GM23338 (cell line): ENCODE measurements around the gene ZMYND19.

ENCODE experiments used
- EZH2phosphoT487 ChIP-seq: fragments of 200-600 bp; sonication (generic); IDR thresholded peaks from one replicate; pipeline ENCODE4 v1.8.1; 2018; ENCODE audit warnings: antibody characterized with exemption; ENCODE audit not compliant: unreplicated experiment
- ZNF331 ChIP-seq: fragments of 250-450 bp; sonication (Bioruptor Pico); IDR thresholded peaks from 2 replicates; pipeline ENCODE4 v1.5.0; 2020; ENCODE audit warnings: low read depth, mild to moderate bottlenecking, moderate library complexity

DNA sequence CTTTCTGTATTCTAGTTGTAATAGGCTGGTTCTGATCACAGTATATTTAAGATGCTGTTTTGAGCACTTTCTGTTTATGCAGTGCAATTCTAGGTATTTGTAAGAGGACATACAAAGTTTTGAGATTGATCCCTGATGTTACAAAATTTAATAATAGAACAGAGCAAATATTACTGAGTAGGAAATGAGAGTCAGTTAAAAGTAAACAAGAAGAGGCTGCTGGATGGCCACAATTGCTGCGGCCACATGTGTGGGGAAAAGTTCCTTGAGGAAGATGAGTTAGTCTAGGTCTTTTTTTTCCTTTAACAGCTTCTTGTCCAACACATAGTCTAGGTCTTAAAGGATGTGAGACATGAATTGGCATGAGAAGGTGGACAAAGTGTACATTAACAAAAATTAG, 39.8 kb upstream of the ZMYND19 start:
- TF ChIP-seq EZH2phosphoT487 = no peak
- no peak for TF ChIP-seq ZNF331 (CRISPR knock-in tag)
